HG02885 (cell line): Measurements from ENCODE around the gene STRC.
"Not testable (repeated sequence)": the region's sequence is repeated elsewhere in the genome, so short reads cannot be mapped to it uniquely, and the experiment has no call there.

Source experiments
- ATAC-seq: cut with Tn5 transposase; IDR thresholded peaks from one replicate; pipeline ENCODE4 v1.9.1; 2021; ENCODE audit warnings: mild to moderate bottlenecking; ENCODE audit not compliant: unreplicated experiment, poor library complexity

STRC gene

GRCh38 chr15:43618700-43619099 lies at the start of gene STRC:
Gene STRC (minus strand): TSS chr15:43618800. CDS start chr15:43618722, 78 bp downstream.
- not testable (repeated sequence) for ATAC-seq

GRCh38 chr15:43666177-43666576 lies 47.6 kb upstream of the STRC start:
- ATAC-seq: not testable (repeated sequence)

- not testable (repeated sequence) for ATAC-seq
These were observed 44.7 kb upstream of the STRC start for GRCh38 chr15:43663333-43663732.

GRCh38 chr15:43662293-43662692 lies 43.7 kb upstream of the STRC start:
- ATAC-seq: not testable (repeated sequence)

GRCh38 chr15:43659727-43660126 lies 41.1 kb upstream of the STRC start:
- ATAC-seq: not testable (repeated sequence)

GRCh38 chr15:43649430-43649926 lies 30.9 kb upstream of the STRC start:
- not testable (repeated sequence) for ATAC-seq

- ATAC-seq: no peak
These were observed 30.2 kb upstream of the STRC start, which contains the start of gene CATSPER2 for GRCh38 chr15:43648649-43649429. Gene CATSPER2 (minus strand): TSS chr15:43648844. CDS start chr15:43648061, 783 bp downstream.

GRCh38 chr15:43638464-43639204 lies 20.0 kb upstream of the STRC start:
- peak; percentile 72 for ATAC-seq

GRCh38 chr15:43626937-43627336 lies 8.3 kb upstream of the STRC start:
- ATAC-seq: not testable (repeated sequence)

GRCh38 chr15:43625106-43625505 lies 6.5 kb upstream of the STRC start:
- ATAC-seq: no peak

GRCh38 chr15:43622068-43622799 lies 3.6 kb upstream of the STRC start:
- not testable (repeated sequence) for ATAC-seq

- not testable (repeated sequence) for ATAC-seq
These were observed 850 bp downstream of the STRC start for GRCh38 chr15:43617750-43618149.

GRCh38 chr15:43602233-43602632 lies 16.4 kb downstream of the STRC start:
- ATAC-seq: not testable (repeated sequence)

- ATAC-seq: not testable (repeated sequence)
These were observed 18.4 kb downstream of the STRC start for GRCh38 chr15:43600200-43600599.

- not testable (repeated sequence) for ATAC-seq
These were observed 19.5 kb downstream of the STRC start for GRCh38 chr15:43599131-43599530.

- ATAC-seq: not testable (repeated sequence)
These were observed 25.0 kb downstream of the STRC start, which contains the start of gene CKMT1B for GRCh38 chr15:43593328-43594190. Gene CKMT1B (plus strand): TSS chr15:43594027. CDS start chr15:43594219, 192 bp downstream.

- ATAC-seq: not testable (repeated sequence)
These were observed 25.8 kb downstream of the STRC start for GRCh38 chr15:43592841-43593240.

GRCh38 chr15:43589778-43590466 lies 28.7 kb downstream of the STRC start, which contains the start of gene PPIP5K1:
Gene PPIP5K1 (minus strand): TSS chr15:43590208. CDS start chr15:43584504, 5,704 bp downstream.
- ATAC-seq: peak; percentile 99

- not testable (repeated sequence) for ATAC-seq
These were observed 44.0 kb downstream of the STRC start for GRCh38 chr15:43574607-43575006.
